Choroid plexus epithelial cell (primary cell): ENCODE measurements around the gene STIM2.

Experiments
- DNase-seq: peaks from one replicate; pipeline ENCODE4 v3.0.0-alpha.2; 2010; ENCODE audit warnings: low read depth
- H3K4me3 ChIP-seq: 2 replicates; pipeline ENCODE4 v1.5.1; 2011; ENCODE audit warnings: low read depth, mild to moderate bottlenecking, control low read depth, low read length, moderate library complexity
- CTCF ChIP-seq: conservative IDR thresholded peaks from 2 replicates; pipeline ENCODE4 v1.5.1; 2011; ENCODE audit warnings: low read depth, mild to moderate bottlenecking, control low read depth, inconsistent platforms, low read length, moderate library complexity

The STIM2 gene

GRCh38 chr4:27042411-27042810, 181.8 kb downstream of the STIM2 start:
- H3K4me3 ChIP-seq, result no peak overlapping the region
- TF ChIP-seq CTCF, result no peak
- no peak for DNase-seq

- no peak for DNase-seq
- no peak overlapping the region for H3K4me3 ChIP-seq
- no peak for TF ChIP-seq CTCF
These were observed 182.6 kb downstream of the STIM2 start for GRCh38 chr4:27043200-27043599.

- H3K4me3 ChIP-seq, result no peak overlapping the region
- DNase-seq, result no peak
- TF ChIP-seq CTCF, result no peak
These were observed 186.2 kb downstream of the STIM2 start for GRCh38 chr4:27046851-27047250.

- H3K4me3 ChIP-seq, result peak overlapping the region; percentile 36
- peak; percentile 62 for TF ChIP-seq CTCF
- DNase-seq, result peak; percentile 41
These were observed 188.0 kb downstream of the STIM2 start for GRCh38 chr4:27048429-27049238.

- no peak for DNase-seq
- no peak overlapping the region for H3K4me3 ChIP-seq
- TF ChIP-seq CTCF, result no peak
These were observed 188.7 kb downstream of the STIM2 start for GRCh38 chr4:27049239-27049829.

GRCh38 chr4:27050731-27051130, 190.1 kb downstream of the STIM2 start:
- no peak for DNase-seq

More at GRCh38 chr4:27050731-27051130, 190.1 kb downstream of the STIM2 start:
- no peak overlapping the region for H3K4me3 ChIP-seq
- TF ChIP-seq CTCF, result no peak
